ENCODE data around the gene PCBD2. TPM values are rescaled to one million over a fixed set of nuclear protein-coding genes. Genes with fewer than 3 reads are reported as not detected.
"Not testable (repeated sequence)": the region's sequence is repeated elsewhere in the genome, so short reads cannot be mapped to it uniquely, and the experiment has no call there.

The PCBD2 gene
- total RNA-seq, 2 experiments from 2014 or later = 11.3 to 14.4 TPM

DNA sequence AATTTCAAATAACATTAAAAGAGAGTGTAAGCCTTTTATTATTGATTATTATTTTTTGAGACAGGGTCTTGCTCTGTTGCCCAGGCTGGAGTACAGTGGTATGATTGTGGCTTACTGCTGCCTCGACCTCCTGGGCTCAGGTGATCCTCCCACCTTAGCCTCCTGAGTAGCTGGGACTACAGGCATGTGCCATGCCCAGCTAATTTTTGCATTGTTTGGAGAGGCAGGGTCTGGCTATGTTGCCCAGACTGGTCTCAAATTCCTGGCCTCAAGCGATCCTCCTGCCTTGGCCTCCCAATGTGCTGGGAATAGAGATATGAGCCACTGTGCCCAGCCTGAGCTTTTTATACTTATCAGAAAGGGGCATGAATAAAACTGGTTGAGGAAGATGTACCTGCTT is 5.8 kb downstream of the PCBD2 start:
- H3K27ac Mint-ChIP-seq; ATAC-seq; DNase-seq; H3K9me3 Mint-ChIP-seq (ENCODE audit: insufficient read depth); H3K27me3 Mint-ChIP-seq (ENCODE audit: low read depth); POLR2A ChIA-PET; H3K4me3 Mint-ChIP-seq: not testable (repeated sequence)
- CTCF ChIA-PET = interaction anchor here (1.3 kb wide), 1 partner anchor 85 kb away, joined by 3 read pairs; no protein-coding TSS in a partner anchor
- Mint-ChIP-seq H3K4me1 (ENCODE audit: low read depth) (peaks cover 29% of the 10 kb centered on the region), H3K36me3 (ENCODE audit: low read depth) (peaks cover 27% of the 10 kb centered on the region)

DNA sequence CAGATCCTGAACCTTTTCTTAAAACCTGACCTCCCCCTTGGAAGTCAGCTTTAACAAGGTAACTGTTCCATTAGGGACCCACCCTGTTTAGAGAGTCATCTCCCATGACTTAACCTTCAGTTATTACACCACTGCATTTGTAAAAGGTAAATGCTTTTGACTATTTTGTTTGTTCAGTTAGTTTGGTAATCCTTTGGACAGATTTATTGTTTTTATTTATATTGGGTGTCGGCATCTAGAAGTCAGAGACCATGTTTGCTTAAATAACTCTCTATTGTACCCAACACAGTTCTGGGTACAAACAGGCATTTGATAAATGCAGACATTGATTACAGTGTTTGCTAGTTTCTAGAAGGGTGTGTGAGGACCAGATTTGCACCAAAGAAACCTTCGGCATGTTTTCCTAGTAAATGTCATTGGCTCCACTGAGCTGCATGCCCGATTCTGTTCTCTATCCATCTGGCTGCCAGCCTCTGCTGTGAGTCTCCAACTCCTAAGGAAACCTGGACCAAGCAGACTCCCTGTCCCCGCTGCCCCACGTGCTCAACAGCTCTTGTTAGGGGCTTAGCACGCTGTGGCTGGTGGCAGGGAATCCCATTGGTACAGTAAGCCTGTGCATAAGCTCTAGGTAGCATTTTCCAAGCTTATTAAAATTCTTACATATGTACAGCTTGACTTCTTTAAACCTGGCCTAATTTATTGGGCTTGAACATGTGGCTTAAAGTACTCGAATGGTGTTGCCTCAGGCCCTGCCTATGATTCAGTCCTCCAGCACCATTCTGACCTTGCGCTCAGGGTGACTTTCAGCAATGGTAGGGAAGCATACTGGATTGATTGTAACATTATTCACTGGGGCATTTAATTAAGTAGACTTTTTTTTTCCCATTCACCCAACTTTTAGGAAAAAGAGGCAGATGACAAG is 6.6 kb downstream of the PCBD2 start:
- H3K9me3 Mint-ChIP-seq (ENCODE audit: insufficient read depth) = no peaks in the 10 kb centered on the region
- H3K27ac Mint-ChIP-seq = no peak overlapping the region
- H3K36me3 Mint-ChIP-seq (ENCODE audit: low read depth) = peaks cover 30% of the 10 kb centered on the region
- ChIA-PET POLR2A (no interaction called here), CTCF (no interaction called here)
- DNase-seq (no peak), ATAC-seq (no peak)
- H3K27me3 Mint-ChIP-seq (ENCODE audit: low read depth) = no peaks in the 10 kb centered on the region
- H3K4me1 Mint-ChIP-seq (ENCODE audit: low read depth) = peaks cover 25% of the 10 kb centered on the region
- H3K4me3 Mint-ChIP-seq = no peak overlapping the region

DNA sequence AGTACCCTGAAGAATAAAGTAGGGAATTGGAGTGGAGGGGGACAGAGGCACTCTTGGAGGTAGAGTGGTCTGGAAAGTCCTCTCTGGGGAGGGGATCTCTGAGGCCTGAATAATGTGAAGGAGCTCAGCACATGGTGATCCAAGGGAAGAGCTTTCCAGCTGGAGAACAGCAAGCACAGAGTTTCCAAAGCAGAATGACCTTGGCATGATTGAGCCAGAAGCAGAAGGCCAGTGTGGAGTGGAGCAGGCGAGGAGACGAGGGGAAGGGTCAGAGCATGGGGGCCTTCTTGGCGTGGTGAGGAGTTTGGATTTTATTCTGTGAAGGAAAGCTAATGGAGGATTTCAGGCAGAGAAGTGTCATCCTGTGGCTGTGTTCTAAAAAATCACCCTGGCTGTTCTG is 8.3 kb downstream of the PCBD2 start:
- ChIA-PET CTCF (no interaction called here), POLR2A (no interaction called here)
- H3K27ac Mint-ChIP-seq = no peak overlapping the region
- peaks cover 33% of the 10 kb centered on the region for H3K36me3 Mint-ChIP-seq (ENCODE audit: low read depth)
- H3K4me1 Mint-ChIP-seq (ENCODE audit: low read depth) = peaks cover 19% of the 10 kb centered on the region
- H3K4me3 Mint-ChIP-seq = no peak overlapping the region
- DNase-seq (no peak), ATAC-seq (no peak)
- no peaks in the 10 kb centered on the region for H3K27me3 Mint-ChIP-seq (ENCODE audit: low read depth)
- no peaks in the 10 kb centered on the region for H3K9me3 Mint-ChIP-seq (ENCODE audit: insufficient read depth)

DNA sequence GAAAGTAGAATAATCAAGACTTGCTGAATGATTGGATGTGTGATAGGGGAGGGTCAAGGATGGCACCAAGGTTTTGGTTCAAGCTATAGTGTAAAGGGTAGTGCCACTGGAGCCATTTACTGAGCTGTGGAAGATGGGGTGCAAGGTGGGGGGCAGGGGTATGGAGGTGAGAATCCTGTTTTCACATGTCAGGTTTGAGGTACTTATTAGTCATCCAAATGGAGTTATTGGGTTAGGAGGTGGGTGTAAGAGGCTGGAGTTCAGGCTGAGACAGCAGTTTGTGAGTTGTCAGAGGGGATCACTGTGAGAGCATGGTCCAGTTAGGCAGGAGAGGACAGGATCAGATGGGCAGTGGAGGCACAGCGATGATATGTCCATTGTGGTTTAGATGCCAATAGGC is 8.9 kb downstream of the PCBD2 start:
- no peak for ATAC-seq
- Mint-ChIP-seq H3K4me3 (no peak overlapping the region), H3K27me3 (ENCODE audit: low read depth) (no peaks in the 10 kb centered on the region), H3K9me3 (ENCODE audit: insufficient read depth) (no peaks in the 10 kb centered on the region), H3K36me3 (ENCODE audit: low read depth) (peaks cover 34% of the 10 kb centered on the region), H3K4me1 (ENCODE audit: low read depth) (peaks cover 21% of the 10 kb centered on the region), H3K27ac (no peak overlapping the region)
- no peak for DNase-seq
- POLR2A ChIA-PET = no interaction called here
- CTCF ChIA-PET = no interaction called here

DNA sequence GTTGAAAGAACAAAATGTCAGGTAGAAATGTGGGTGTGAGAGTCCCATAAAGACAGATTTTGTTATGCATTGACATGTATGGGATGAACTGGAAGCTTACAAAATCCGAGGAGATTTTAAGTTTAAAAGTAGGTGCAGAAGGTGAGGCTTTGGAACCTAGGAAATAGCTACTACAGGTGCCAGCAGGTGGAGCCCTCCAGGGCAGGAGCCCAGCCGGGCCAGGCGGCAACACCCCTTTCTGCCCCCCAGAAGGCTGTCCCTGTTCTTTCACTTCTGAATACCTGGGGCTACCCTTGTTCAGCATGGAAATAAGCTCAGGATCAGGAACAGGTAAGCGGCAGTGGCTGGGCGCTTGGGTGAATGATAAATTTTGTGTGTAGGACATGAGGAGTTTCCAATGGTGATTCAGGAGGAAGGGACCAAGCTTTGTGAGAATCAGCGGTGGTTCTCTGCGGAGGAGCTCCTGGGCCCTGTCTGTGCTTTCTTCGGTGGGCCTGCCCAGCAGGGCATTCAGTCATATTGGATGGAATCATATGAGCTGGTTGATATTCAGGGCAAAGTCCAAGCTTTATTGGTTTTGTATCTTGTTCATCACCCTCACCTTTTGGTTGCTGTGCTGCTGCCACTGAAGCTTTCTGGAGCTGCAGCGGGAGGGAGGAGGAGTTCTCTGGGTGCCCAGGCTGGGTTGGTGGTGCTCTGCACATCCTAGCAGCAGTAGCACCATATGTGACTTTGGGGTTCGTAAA is 12.3 kb downstream of the PCBD2 start:
- CTCF ChIA-PET = interaction anchor here (1.1 to 5.0 kb wide), 5 partner anchors 11 to 275 kb away, joined by 3 to 38 read pairs (median 4); partner anchors contain the start of gene PCBD2
- Mint-ChIP-seq H3K36me3 (ENCODE audit: low read depth) (peaks cover 32% of the 10 kb centered on the region), H3K4me3 (no peak overlapping the region), H3K27ac (no peak overlapping the region), H3K27me3 (ENCODE audit: low read depth) (no peaks in the 10 kb centered on the region), H3K9me3 (ENCODE audit: insufficient read depth) (no peaks in the 10 kb centered on the region), H3K4me1 (ENCODE audit: low read depth) (peaks cover 12% of the 10 kb centered on the region)
- POLR2A ChIA-PET = interaction anchor here (0.8 to 1.8 kb wide), 2 partner anchors 12 to 273 kb away, joined by 3 to 6 read pairs; partner anchors contain the start of gene PCBD2
- ATAC-seq (no peak), DNase-seq (no peak)

DNA sequence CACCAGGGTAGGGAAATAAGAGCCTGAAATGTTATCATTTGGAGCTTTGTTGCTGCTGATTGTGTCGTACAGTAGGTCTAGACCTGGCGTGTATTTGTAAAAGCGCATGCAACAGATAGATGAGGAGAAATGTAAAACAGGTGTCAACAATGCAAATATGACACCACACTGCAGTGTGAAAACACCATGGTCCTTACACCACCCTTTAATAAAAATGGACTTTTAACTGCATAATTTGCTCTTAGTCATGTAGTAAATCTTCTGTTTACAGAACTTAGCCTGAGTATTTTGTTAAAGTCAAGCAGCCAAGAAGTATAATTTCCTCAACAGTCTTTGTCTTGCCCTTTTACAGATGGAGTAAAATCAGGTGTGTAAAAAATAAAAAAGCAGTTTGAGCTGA is 13.9 kb downstream of the PCBD2 start:
- Mint-ChIP-seq H3K9me3 (ENCODE audit: insufficient read depth) (no peaks in the 10 kb centered on the region), H3K27me3 (ENCODE audit: low read depth) (no peaks in the 10 kb centered on the region), H3K4me1 (ENCODE audit: low read depth) (peaks cover 12% of the 10 kb centered on the region), H3K4me3 (no peak overlapping the region), H3K36me3 (ENCODE audit: low read depth) (peaks cover 34% of the 10 kb centered on the region), H3K27ac (no peak overlapping the region)
- DNase-seq (no peak), ATAC-seq (no peak)
- ChIA-PET POLR2A (interaction anchor here (2.4 kb wide), 1 partner anchor 14 kb away, joined by 11 read pairs; the partner anchor contains the start of gene PCBD2), CTCF (interaction anchor here (0.9 to 5.0 kb wide), 4 partner anchors 13 to 273 kb away, joined by 3 to 38 read pairs (median 6); partner anchors contain the start of gene PCBD2)

DNA sequence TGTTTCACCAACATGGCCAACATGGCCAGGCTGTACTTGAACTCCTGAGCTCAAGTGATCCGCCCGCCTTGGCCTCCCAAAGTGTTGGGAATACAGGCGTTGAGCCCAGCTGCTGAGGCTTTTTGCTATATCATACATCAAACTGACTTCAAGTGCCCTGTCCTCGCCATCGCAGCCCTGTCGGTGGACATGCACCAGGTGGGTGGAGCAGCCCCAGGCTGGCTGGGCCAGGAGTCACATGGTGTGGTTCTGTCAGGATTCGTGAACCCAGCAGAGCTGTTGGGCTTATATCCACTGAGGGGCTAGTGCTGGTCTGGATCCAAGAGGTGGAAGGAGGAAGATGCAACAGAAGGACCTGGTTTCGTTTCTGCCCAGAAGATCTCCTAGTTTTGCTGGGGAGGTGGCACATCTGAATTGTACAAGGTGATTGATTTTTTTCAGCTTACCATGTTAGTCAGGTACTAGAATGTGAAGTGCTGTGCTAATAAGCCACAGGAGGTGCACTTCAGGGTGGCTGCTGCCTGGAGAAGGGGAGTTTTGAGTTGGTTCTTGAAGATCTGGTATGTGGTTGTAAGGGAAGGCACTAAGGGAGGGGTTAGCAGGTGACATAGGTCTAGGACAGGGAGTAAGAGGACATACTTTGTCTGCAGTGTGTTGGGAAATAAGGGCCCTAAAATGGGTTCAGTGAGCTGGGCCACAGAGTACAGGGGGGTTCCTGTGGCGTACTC is 16.1 kb downstream of the PCBD2 start:
- H3K27ac Mint-ChIP-seq = peak overlapping the region; percentile 9

DNA sequence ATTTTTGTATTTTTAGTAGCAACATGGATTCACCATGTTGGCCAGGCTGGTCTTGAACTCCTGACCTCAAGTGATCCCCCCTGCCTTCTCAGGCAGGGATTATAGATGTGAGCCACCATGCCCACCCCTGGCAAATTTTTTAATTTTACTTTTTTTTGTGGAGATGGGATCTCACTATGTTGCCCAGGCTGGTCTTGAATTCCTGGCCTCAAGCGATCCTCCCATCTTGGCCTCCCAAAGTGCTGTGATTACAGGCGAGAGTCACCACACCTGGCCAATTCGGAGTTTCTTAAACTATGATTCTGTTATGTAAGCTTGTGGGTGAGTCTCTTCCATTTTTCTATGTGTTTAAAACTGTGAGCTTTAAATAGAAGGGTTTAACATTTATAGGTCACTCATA is 27.6 kb downstream of the PCBD2 start:
- ChIA-PET CTCF (interaction anchor here (1.3 kb wide), 1 partner anchor 15 kb away, joined by 3 read pairs; no protein-coding TSS in a partner anchor), POLR2A (no interaction called here)
- ATAC-seq (no peak), DNase-seq (no peak)
- H3K27me3 Mint-ChIP-seq (ENCODE audit: low read depth) = no peaks in the 10 kb centered on the region
- H3K4me3 Mint-ChIP-seq = no peak overlapping the region
- H3K9me3 Mint-ChIP-seq (ENCODE audit: insufficient read depth) = no peaks in the 10 kb centered on the region
- peaks cover 22% of the 10 kb centered on the region for H3K36me3 Mint-ChIP-seq (ENCODE audit: low read depth)
- H3K4me1 Mint-ChIP-seq (ENCODE audit: low read depth) = no peaks in the 10 kb centered on the region
- H3K27ac Mint-ChIP-seq = no peak overlapping the region

More for the DNA sequence above, 16.1 kb downstream of the PCBD2 start:
- no peaks in the 10 kb centered on the region for H3K9me3 Mint-ChIP-seq (ENCODE audit: insufficient read depth)
- DNase-seq (no peak), ATAC-seq (no peak)
- peaks cover 28% of the 10 kb centered on the region for H3K36me3 Mint-ChIP-seq (ENCODE audit: low read depth)
- no peak overlapping the region for H3K4me3 Mint-ChIP-seq
- H3K4me1 Mint-ChIP-seq (ENCODE audit: low read depth) = peaks cover 12% of the 10 kb centered on the region
- ChIA-PET POLR2A (interaction anchor here (2.4 kb wide), 1 partner anchor 16 kb away, joined by 11 read pairs; the partner anchor contains the start of gene PCBD2), CTCF (interaction anchor here (1.4 to 5.0 kb wide), 2 partner anchors 10 to 15 kb away, joined by 4 to 38 read pairs; partner anchors contain the start of gene PCBD2)
- H3K27me3 Mint-ChIP-seq (ENCODE audit: low read depth) = no peaks in the 10 kb centered on the region

DNA sequence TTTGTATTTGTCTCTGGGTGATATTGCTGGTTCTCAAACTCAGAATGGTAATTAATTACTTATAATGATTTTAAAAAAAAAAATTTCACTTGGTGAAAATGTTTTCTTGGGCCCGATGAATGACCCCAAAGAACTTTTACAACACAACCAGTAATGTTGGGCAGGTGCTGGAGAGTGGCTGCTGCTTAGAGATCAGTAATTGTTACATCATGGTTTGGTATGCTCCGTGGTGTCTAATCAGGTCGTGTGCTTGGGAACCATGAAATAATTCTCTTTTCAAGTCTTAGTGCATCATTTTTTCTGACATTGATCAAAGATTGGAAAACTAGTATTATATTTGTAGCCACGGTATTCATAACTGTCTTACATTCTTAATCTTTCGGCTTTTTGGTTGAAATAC is 29.3 kb downstream of the PCBD2 start:
- no peak for DNase-seq
- POLR2A ChIA-PET = interaction anchor here (0.6 kb wide), 1 partner anchor 196 kb away, joined by 3 read pairs; the partner anchor contains the start of gene CAMLG
- H3K4me3 Mint-ChIP-seq = no peak overlapping the region
- no peak overlapping the region for H3K27ac Mint-ChIP-seq
- no peaks in the 10 kb centered on the region for H3K27me3 Mint-ChIP-seq (ENCODE audit: low read depth)
- CTCF ChIA-PET = no interaction called here
- H3K9me3 Mint-ChIP-seq (ENCODE audit: insufficient read depth) = no peaks in the 10 kb centered on the region
- ATAC-seq = no peak
- peaks cover 21% of the 10 kb centered on the region for H3K36me3 Mint-ChIP-seq (ENCODE audit: low read depth)
- no peaks in the 10 kb centered on the region for H3K4me1 Mint-ChIP-seq (ENCODE audit: low read depth)

DNA sequence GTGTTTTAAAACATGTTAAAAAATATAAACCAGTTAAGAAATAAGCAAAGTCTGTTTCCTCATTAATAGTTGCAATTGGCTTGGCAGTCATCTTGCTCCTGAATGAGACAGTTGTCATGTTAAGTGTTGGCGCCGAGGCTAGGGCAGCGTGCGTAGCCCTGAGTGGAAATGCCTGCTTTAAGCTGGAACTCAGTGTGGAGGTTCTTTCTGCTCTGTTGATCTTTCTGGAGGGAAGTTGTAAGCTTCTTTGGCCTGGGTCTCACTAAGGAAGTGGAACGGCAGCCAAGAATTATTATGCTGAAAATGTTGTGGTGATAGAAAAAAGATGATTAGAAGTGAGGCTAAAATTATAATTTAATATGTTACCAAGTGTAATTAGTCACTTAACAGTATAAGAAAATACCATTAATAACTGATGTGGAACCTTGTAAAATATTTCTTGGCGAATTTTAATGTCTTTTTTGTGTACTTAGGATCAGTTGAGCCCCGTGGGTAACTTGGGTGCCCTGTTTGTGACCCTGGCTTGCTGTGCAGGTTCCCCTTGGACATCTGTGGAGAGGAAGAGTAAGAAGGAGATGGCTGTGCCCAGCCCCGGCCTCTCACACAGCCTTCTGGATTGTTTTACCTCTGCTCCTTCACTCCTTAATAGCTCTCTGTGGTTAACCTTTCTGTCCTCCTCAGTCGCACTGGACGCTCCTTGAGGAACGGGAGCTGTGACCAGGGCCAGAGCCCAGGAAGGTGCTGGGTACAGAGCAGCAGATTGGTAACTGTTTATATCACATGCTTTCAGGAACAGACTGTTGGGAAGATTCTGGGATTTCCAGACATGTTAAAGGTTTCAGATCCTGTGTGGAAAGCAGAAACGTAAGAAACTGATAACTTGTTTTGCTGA is 31.0 kb downstream of the PCBD2 start:
- Mint-ChIP-seq H3K27ac (no peak overlapping the region), H3K9me3 (ENCODE audit: insufficient read depth) (no peaks in the 10 kb centered on the region), H3K4me3 (no peak overlapping the region), H3K27me3 (ENCODE audit: low read depth) (no peaks in the 10 kb centered on the region), H3K4me1 (ENCODE audit: low read depth) (no peaks in the 10 kb centered on the region), H3K36me3 (ENCODE audit: low read depth) (peaks cover 21% of the 10 kb centered on the region)
- ATAC-seq (no peak), DNase-seq (no peak)
- POLR2A ChIA-PET = no interaction called here
- CTCF ChIA-PET = no interaction called here

DNA sequence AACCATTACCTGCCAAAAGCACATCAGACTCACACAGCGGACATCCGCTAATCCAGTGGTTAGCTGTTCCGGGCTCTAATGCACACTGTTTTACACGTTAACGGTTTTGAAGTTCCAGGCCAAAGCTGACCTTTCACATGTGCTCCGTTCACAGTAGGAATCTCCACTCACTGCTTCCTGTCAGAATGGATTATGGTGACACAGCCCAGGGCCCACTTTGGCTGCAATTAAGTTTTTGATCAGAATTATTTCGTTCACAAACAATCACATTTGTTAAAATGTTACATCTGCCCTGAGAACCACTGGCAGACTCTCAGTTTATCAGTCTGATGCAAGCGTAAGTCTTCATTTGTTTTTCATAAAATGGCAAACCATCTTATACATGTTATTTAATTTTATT is 32.6 kb downstream of the PCBD2 start:
- ATAC-seq = no peak
- Mint-ChIP-seq H3K27me3 (ENCODE audit: low read depth) (no peaks in the 10 kb centered on the region), H3K4me1 (ENCODE audit: low read depth) (no peaks in the 10 kb centered on the region), H3K36me3 (ENCODE audit: low read depth) (peaks cover 20% of the 10 kb centered on the region), H3K4me3 (no peak overlapping the region), H3K27ac (no peak overlapping the region), H3K9me3 (ENCODE audit: insufficient read depth) (no peaks in the 10 kb centered on the region)
- ChIA-PET POLR2A (no interaction called here), CTCF (no interaction called here)
- DNase-seq = no peak

All from activated CD8-positive, alpha-beta T cell treated with anti-CD3 and anti-CD28 coated beads, Interleukin-2, amount 10 ng/mL, durations not matched to agents 7 days and 5 days (primary cell).